ENCODE results near the gene CLTCL1. TPM values are rescaled to one million over a fixed set of nuclear protein-coding genes. Genes with fewer than 3 reads are reported as not detected.

Gene CLTCL1
- total RNA-seq, 2 donors from 2014 or later = 12.1 to 26.2 TPM

- H3K36me3 ChIP-seq = no peaks in the 10 kb centered on the region
- WGBS = 86% methylated on average over 6 of the region's 6 CpGs
- DNase-seq (ENCODE audit: low spot score) = no peak
- intact Hi-C loops (cut with DNase I) = no loop called here
- H3K27me3 ChIP-seq (replicated peaks; ENCODE audit: insufficient read depth) = no peaks in the 10 kb centered on the region
- no peak overlapping the region for H3K27ac ChIP-seq
- H3K4me3 ChIP-seq = no peak overlapping the region
- H3K9me3 ChIP-seq = no peaks in the 10 kb centered on the region
- H3K4me1 ChIP-seq (replicated peaks) = no peaks in the 10 kb centered on the region
- TF ChIP-seq CTCF (IDR thresholded peaks at IDR 0.05) (no peak), POLR2AphosphoS5 (IDR thresholded peaks at IDR 0.05) (no peak), POLR2A (IDR thresholded peaks at IDR 0.05) (no peak)
These were observed 67.9 kb downstream of the CLTCL1 start for GRCh38 chr22:19223617-19224016.

- no peaks in the 10 kb centered on the region for H3K36me3 ChIP-seq
- no peaks in the 10 kb centered on the region for H3K27me3 ChIP-seq (replicated peaks; ENCODE audit: insufficient read depth)
- WGBS = 88% methylated on average over 9 of the region's 9 CpGs
- no peaks in the 10 kb centered on the region for H3K9me3 ChIP-seq
- no peak for DNase-seq (ENCODE audit: low spot score)
- intact Hi-C loops (cut with DNase I) = no loop called here
- H3K4me3 ChIP-seq = no peak overlapping the region
- TF ChIP-seq POLR2AphosphoS5 (IDR thresholded peaks at IDR 0.05) (no peak), POLR2A (IDR thresholded peaks at IDR 0.05) (no peak), CTCF (IDR thresholded peaks at IDR 0.05) (no peak)
- no peaks in the 10 kb centered on the region for H3K4me1 ChIP-seq (replicated peaks)
- no peak overlapping the region for H3K27ac ChIP-seq
These were observed 68.4 kb downstream of the CLTCL1 start for GRCh38 chr22:19223110-19223509.

GRCh38 chr22:19222242-19223005 is 69.1 kb downstream of the CLTCL1 start:
- Histone ChIP-seq H3K27me3 (replicated peaks; ENCODE audit: insufficient read depth) (no peaks in the 10 kb centered on the region), H3K9me3 (no peaks in the 10 kb centered on the region), H3K4me3 (no peak overlapping the region), H3K4me1 (replicated peaks) (no peaks in the 10 kb centered on the region), H3K27ac (no peak overlapping the region), H3K36me3 (no peaks in the 10 kb centered on the region)
- 92% methylated on average over 11 of the region's 11 CpGs for WGBS
- intact Hi-C loops (cut with DNase I) = no loop called here
- no peak for DNase-seq (ENCODE audit: low spot score)
- no peak for TF ChIP-seq CTCF (IDR thresholded peaks at IDR 0.05)
- TF ChIP-seq POLR2AphosphoS5 (IDR thresholded peaks at IDR 0.05) = no peak
- TF ChIP-seq POLR2A (IDR thresholded peaks at IDR 0.05) = no peak

- Histone ChIP-seq H3K36me3 (no peaks in the 10 kb centered on the region), H3K4me1 (replicated peaks) (no peaks in the 10 kb centered on the region), H3K4me3 (no peak overlapping the region), H3K27me3 (replicated peaks; ENCODE audit: insufficient read depth) (no peaks in the 10 kb centered on the region), H3K27ac (no peak overlapping the region), H3K9me3 (no peaks in the 10 kb centered on the region)
- DNase-seq (ENCODE audit: low spot score) = no peak
- TF ChIP-seq CTCF (IDR thresholded peaks at IDR 0.05) (no peak), POLR2A (IDR thresholded peaks at IDR 0.05) (no peak), POLR2AphosphoS5 (IDR thresholded peaks at IDR 0.05) (no peak)
- WGBS = 85% methylated on average over 3 of the region's 3 CpGs
- intact Hi-C loops (cut with DNase I) = no loop called here
These were observed 70.7 kb downstream of the CLTCL1 start for GRCh38 chr22:19220867-19221266.

All from prostate gland (tissue), 2 donors.